SHP77 (cell line): ENCODE measurements around the gene ATP11A.
A peak's percentile ranks its signal among the peaks of the same experiment; 100 is the strongest.

Source experiments
- DNase-seq, 2 experiments: peaks; one replicate each; lab custom pipeline; 2025; lab: John Stamatoyannopoulos, UW

The ATP11A gene

DNA sequence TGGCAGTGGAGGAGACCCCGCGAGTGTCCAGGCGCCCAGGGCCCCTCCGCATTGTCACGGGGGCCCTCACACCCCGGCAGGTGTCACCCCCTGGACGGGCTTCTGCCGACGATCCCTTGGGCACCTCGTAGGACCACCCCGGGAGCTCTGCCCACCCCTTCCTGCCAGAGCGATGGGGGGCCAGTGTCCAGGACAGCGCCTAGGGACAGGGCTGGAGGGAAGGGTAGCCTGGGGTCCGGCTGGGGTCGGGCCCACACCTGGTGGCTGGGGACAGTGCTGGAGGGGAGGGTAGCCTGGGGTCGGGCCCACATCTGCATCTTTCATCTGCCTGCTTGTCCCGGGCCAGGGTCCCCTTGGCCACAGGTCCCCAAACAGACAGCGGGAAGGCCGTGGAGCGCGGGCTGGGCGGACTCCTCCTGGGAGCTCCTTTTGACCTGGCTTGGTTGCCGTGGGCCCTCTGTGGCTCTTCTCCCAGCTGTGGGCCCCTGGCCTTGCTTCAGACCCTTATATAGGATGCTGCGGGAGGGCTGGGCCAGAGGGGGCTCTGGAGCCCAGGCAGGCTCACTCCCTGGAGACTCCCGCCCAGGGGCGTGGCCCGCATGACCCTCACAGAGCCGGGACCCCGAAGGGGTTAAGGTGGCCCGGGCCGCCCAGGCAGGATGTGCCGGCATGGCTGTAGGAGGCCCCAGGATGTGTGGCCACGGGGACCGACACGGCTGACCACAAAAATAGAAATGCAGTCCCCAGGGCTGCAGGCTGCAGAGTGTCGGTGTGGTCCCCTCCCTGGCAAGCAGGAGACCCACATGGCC lies 205.0 kb downstream of the ATP11A start:
- no peak for DNase-seq

DNA sequence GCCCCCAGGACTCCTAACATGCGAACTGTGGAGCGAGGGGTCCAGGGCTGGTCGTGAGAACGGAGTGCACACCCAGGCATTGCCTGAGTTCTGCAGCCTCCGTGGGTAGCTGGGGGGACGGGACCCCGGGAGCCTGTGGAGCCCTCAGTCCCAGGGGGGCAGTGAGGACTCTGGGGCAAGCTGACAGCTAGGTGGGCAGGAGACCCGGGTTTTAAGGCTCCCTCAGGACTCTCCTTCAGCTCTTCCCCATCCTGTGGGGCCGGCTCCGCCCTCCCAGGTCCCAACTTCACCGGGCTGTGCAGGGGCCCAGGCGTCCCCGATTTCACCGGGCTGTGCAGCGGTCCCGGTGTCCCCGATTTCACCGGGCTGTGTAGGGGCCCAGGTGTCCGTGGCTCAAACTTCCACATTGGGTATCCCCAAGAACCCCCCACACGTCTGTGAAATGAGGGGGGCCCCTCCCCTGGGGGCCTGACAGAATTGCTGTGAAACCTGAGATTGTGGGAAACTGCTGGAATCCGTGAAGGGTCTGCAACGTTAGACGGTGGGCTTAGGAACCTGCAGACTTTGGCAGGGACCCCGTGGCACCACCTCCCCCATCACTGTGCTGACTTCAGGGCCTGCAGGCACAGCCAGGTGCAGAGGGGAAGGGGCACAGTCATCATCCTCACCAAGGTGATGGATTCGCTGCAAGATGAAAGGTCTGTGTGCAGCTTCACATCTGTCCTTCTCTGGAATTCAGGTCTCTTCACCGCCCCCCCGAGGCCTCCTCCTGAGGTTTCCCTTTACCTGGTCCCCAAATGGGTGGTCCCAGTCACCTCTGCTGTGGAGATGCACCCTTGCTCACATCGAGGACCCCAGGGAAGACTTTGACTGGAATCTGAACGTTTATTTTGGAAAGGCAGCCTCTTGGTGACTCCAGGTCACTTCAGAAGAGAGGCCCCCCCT lies 206.0 kb downstream of the ATP11A start:
- no peak for DNase-seq

DNA sequence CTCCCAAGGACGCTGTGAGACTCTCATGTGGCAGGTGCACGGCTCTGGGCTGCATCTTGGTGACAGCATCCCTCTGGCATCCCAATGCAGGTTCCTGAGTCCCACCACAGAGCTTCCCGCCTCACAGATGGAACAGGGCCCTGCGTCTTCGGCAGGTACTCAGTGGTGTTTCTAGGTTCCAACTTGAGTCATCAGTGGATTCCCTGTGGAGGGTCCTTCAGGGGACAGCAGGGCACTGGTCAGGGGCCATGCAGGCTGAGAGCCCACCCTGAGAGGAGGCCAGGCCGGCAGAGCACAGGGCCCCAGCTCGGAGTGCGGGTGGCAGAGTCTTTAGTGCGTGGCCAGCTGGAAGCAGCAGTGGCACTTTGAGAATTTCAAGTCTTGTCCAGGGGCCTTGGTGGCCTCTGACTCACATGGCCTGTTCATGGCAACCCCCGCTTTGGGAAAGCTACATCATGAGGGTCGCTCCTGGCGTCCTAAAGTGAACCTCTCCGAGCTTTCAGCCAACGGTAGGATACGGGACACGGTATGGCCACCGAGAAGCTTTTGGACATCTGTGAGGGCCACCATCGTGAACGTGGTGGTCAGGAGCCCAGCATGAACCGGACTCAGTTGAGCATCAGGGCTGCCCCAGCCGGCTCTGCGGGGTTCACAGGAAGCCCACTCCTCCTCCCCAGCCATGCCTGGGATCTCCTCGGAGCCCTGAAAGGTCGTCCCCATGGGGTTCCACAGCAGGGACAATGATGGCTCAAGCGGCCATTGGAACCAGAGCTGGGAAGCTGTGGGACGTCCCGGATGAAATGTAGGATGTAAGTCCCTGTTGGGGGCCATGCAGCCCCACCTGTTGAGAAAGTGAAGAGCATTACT lies 207.1 kb downstream of the ATP11A start:
- no peak for DNase-seq

DNA sequence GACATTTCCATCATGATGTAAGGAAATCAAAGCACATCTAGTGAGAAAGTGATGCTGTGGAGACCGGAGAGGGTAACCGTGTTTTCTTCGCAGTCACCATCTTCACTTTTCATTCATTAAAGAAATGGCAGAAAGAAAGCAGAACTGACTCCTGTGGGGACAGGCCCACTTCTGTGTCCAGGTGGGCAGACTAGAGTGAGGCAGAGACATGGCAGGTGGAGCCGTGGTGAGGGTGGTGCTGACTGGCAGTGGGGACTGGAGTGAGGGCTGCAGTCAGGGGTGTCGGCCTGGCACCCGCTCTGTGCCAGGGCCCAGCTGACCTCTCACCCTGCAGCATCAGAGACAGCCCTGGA lies 207.7 kb downstream of the ATP11A start:
- DNase-seq = no peak

DNA sequence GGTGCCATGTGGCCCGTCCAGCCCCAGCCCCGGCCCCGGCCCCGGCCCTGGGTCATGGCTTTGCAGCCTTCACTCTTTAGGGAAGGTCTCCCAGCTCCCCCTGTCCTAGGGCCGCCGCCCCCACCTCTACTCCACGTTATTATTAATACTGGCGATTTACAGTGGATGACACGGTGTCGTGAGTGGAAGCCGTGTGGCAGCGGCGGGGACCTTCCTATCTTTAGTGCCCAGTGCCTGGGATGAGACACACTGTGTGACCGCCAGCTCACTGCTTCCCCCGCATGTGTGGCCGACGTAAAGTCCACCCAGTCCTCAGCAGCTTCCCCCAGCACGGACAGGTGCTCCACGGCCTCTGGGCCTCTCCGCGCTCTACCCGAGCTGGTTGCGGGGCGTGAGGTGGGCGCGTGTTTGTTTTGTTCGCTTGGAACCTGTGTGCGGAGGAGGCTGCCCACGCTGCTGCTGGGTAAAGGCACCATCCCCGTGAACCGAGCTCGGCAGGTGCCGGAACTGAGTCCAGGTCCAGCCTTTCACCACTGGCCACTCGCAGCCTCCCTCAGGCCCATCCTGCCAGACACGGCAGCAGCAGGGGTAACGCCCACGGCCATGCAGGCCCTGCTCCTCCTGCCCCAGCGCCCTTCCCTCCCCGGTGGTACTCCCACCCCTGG lies 208.2 kb downstream of the ATP11A start:
- DNase-seq = no peak

DNA sequence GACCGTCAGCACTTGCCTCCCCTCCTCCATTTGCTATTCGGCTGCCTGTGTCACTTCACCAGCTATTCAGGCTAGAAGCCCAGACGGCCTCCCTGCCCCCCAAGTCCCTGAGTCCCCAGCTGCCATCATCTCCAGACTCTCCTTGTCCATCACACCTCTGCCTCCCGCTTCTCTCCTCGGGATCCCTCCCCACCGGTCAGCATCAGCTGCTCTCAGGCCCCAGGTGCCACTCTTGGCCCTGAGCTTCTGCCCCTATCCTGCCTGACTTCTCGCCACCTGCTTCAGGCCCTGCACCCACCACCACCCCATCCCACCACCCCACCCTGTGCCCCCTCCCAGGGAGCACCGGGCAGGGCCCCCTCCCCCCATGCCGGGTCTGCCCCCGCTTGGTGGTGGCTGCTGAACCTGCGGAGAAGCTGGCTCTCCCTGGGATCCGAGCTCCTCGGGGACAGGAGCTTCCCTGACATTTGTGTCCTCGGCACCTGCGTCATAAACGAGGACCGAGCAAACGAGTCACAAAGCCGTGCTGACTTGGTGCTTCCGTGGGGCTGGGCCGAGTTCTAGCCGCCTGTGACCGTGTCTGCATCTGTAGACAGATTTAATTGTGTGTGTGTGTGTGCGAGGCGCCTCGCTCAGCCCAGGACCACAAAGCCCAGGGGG lies 208.9 kb downstream of the ATP11A start:
- no peak for DNase-seq

DNA sequence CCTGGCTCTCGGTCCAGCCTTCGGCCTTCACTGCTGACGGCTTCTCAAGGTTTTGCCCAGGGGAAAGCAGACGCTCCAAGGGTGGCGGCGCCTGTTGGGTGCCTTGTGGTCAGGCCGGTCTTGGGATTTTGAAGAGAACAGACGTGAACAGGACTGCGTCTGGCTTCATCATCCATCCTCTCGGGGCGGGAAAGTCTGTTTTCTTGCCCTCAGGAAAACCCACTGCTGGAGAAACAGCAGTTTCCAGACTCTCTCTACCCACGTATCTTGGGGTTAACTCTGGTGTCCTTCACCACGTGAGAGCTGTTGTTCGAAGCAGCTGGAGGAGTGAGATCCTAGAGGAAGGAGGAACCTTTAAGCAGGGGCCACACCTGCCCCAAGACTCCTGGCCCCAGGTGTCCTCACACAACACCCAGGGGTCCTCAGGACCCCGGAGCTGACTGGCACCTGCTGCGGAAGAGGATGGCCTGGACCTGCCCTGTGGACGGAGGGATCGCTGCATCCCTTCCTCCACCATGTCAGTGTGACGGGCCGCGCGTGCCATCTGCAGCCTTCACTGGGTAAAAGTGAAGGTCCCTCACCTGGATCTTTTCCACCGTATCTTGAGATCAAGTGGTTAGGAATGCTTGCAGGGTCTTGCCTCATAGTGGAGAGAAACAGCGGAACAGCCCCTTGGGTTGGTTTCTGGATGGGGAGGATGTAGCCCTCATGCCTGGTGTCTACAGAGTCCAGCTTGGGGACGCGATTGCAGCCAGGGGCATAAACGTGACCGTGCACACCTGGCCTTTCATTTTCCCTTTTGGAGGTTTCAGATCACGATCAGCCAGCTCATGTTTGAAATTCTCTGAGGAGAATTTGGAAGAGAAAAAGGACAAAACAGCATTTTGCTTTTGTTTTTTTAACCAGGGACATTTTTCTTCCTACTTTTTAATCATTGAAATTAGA lies 209.7 kb downstream of the ATP11A start:
- no peak for DNase-seq

DNA sequence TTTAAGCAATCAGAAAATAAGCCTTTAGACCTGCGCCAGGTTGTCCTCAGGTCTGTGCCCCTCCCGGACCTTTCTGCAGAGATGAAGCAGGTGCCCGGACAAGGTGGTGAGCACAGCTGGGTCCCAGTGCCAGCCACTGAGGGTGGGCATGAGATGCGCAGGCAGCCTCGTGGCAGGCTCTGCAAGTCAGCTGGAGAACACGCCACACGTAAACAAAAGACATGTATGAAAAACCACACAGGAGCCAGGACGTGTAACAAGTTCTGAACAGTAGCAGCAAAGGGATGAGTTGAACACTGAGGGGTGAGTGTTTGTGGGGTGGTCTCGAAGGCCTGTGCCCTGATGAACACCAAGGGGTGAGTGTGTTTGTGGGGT lies 210.4 kb downstream of the ATP11A start:
- DNase-seq = no peak

DNA sequence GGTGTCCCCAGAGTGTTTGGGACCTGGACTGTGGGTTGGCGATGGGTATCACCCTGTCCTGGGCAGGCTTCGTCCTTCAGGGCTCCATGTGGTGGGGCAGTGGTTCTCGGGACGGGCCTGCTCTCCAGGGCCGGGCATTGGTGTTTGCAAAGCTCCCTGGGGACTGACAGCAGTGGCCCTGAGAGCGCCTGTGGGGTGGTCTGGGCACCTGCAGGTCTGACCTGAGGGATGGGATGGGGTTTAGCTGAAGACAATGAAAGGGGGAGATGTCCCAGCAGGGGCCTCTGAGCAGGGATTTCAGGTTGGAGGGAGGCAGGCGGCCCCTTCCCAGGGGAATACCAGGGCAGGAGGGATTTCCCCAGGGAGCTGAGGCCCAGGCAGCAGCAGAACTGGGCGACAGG lies 210.9 kb downstream of the ATP11A start:
- DNase-seq = no peak

DNA sequence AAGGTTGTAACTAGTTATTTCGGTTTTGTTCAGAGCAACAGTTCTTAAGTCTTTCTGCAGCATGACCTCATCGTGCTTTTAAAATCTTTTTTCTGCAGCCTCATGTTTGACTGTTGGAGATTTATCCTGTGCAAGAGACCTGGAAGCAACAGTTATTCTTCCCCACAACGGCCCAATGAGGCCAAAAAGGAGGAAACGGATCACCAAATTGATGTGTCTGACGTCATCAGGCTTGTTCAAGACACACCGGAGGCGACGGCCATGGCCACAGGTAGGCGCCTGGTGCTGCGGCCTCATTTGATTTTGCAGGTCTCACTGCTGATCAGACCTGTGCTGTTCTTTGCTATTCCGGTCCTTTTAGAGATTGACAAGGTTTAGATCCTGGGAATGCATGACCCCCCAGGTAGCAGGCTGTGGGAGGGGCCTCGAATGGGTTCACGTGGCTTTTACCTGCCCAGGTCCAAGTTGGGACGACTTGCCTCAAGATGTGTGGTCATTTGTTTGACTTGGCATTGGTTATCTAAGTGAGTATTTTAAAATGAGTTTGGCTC lies 212.3 kb downstream of the ATP11A start:
- DNase-seq = no peak

DNA sequence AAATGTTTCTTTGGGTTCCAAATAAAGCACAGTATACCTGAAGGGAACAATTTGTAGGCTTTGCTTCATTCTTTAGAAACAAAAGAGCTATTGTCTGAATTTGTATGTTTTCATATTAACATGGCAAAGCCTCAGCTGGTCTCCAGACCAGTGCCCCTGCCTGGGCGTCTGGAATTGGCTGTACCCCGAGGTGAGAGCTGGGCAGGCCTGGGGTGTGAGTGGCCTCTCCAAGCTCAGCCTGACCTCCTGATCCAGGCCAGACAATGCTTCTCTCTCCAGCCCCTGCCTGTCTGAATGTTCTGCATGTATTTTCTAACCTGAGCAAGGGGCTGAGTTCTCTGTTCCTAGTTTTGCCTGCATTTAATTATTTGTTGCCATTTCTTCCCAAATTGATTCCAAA lies 212.8 kb downstream of the ATP11A start:
- DNase-seq = no peak

DNA sequence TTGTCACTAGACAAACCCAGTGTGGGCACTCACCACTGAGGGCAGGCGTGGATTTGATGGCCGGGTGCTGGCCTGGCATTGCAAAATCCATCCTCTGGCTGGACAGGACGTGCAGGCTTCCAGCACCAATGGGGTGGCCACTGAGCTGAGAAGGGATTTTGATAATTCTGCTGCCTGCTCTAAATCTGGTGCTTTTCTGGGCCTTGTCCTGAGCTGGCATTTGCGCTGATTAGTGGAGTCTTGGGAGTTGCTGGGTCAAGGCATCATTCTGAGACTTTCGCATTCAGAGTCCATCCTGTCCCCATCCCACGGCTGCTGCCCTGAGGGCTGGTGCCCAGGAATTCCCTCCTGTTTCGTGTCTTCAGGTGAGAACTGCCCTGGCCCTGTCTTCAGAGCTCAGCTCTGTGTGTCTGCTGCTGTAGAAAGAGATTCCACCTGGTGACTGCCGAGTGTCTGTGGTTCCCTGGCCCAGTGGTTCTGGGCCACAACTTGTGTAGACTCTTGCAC lies 213.3 kb downstream of the ATP11A start:
- DNase-seq = no peak

DNA sequence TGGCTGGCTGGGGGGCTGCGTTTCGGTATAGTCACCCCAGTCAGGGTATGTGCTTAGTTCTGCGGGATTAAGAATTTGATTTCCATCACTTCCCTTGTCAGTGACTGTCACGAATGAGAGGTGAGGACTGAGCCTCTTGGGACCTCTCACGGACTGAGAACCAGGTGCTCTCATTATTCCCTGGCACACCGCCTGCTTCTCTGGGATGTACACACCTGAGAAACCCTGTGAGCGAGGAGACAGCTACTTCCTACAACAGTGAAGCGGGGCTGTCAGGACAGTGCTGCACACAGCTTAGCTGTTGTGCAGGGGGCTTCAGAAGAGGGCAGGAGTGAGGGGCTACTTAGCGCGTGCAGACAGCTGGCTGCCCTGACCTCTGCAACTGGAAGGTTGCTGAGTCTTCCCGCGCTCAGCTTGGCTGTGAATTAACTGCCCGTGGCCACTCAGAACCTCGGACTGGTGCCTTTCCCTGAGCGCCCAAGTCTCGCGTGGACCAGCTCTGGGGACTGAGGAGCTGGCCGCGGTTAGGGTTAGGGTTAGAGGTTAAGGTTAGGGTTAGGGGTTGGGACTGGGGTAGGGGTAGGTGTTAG lies 213.9 kb downstream of the ATP11A start:
- DNase-seq = no peak

DNA sequence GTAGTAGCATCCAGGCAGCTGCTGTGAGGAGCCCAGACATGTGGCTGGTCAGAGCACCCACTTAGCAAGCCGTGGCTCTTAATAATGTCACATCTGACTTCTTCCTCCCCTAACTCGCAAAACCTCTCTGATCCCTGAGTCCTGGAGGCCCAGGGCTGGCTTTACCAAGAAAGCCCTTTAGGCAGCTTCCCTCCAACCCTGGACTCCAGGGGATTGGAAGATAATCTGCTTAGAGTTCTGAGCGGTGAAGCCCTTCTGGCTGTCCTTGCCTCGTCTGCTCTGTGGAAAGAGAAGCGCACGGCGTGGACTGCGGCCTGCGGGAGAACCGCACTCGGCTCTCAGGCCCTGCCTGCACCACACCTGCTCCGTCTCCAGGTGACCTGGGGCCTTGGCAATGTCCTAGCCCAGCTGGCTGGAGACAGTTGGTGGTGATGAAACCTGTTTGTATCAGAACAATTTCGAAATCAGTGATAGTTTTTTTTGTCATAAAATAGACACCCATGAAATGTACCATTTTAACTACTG lies 214.7 kb downstream of the ATP11A start:
- DNase-seq = no peak

DNA sequence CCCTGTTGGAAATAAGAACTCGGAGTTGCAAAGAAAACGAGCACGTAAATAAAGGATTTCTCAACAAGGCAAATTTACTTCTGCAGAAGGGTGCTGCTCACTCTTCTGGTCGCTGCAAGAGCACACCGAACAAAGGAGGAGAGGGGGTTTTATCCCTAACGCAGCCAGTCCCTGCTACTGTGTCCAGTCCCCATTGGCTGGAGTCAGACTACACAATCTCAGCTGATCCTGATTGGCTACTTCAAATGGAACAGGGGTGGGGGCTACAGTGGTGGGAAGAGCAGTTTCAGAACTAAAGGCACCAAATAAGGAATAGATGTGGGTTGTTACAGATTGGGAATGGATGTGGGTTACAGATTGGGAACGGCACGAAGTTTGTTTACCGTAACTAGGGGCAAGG lies 215.2 kb downstream of the ATP11A start:
- no peak for DNase-seq

DNA sequence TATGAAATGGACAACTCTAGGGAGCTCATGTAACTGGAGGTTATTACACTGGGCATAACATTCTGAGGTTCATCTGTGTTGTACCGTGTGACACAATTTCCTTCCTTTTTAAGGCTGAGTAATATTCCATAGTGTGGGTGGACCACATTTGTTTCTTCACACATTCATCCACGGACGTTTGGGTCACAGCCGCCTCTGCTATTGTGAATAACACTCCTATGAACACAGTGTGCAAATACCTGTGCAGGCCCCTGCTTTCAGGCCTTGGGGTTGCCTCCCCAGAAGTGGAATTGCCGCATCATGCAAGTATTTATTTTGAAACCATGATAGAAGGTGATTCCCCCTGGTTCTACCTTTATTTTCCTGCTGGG lies 215.8 kb downstream of the ATP11A start:
- DNase-seq = no peak

DNA sequence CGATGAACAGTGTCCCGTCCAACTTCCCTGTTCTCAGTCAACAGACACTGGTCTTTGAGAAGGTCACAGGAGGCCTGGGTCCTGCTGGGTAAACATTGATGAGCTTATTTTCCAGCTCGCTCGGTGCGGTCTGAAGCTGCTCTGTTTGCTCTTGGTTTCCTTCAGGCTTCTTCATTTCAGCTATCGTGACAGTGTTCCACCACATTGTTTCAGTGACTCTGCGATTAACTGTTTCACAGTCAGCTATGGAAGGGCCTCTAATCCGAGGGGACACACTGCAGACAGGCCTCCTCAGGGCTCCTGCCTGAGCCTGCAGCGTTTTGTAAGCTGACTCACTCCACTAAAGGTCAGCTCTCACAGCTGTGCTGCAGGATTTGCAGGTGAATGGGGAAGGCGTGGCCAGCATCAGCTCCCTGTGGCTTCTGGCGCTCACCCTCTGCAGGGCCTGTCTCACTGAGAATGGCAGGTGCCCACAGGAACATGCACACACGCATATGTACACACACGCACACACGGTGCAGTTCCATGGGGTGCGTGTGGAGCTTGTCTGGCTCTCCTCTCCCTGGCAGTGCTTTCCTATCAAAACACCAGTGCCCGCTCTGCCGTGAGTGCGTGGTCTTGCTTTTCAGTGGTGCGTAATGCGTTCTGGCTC lies 216.3 kb downstream of the ATP11A start:
- DNase-seq = peak; percentile 92 to 97

DNA sequence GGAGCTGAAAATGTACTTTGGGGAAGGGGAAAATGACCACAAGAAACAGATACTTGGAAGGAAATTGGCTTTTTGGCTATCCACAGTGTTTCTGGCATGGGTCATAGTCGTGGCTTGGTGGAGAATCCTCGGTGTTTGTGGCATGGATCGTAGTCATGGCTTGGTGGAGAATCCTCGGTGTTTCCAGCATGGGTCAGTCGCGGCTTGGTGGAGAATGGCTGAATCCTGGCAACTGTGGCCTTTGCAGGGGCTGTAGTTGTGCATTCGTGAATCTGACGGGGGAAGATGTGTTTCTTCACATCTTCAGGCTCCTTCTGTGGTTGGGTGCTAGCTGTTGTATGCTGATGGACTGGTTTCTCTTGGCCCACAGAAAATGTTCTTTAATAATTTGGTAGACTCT lies 217.4 kb downstream of the ATP11A start:
- no peak for DNase-seq
